ENCODE measurements around the gene FAM180A.
A peak's percentile ranks its signal among the peaks of the same experiment; 100 is the strongest.

FAM180A gene

DNA sequence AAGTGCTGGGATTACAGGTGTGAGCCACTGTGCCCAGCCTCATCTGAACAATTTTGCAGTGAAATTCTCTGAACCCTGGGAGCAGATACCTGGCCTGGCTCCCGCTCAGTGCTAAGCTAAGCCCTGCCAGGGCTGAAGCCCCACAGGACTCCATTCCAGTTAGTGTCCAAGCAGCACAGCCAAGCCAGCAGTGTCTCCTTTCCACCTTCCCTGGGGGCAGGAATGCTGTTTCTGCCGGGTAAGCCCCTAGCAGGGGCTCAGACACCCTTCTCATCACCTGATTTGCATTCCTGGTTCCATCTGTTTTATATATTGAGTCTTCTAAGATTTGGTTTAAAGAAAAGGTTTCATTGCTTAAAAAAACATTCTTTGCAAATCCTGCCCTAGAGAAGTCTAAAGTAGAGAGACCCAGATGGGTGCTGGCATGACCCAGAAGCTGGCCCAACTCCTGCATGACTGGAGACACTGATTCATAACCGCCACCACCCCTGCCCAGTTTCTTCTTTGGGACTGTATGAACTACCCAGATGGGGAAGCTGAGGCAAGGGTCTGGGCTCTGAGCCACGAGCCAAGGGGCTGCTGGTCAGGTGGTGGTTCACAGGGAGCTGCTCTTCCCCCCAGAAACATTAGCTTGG lies 34.7 kb downstream of the FAM180A start:
- no peak for DNase-seq (ENCODE audit: low read depth)
- no peak for TF ChIP-seq CTCF (IDR thresholded peaks at IDR 0.05; ENCODE audit: control insufficient read depth, insufficient read depth, low read depth, low read length, missing control alignments)
- H3K4me3 ChIP-seq (ENCODE audit: control insufficient read depth, low read depth, low read length) = no peak overlapping the region; the same call in 1 of the 2 replicates

- no peak for DNase-seq (ENCODE audit: low read depth)
- H3K4me3 ChIP-seq (ENCODE audit: control insufficient read depth, low read depth, low read length) = no peak overlapping the region
- no peak for TF ChIP-seq CTCF (IDR thresholded peaks at IDR 0.05; ENCODE audit: control insufficient read depth, insufficient read depth, low read depth, low read length, missing control alignments)
Observed at GRCh38 chr7:135712796-135713195, 35.8 kb downstream of the FAM180A start.

DNA sequence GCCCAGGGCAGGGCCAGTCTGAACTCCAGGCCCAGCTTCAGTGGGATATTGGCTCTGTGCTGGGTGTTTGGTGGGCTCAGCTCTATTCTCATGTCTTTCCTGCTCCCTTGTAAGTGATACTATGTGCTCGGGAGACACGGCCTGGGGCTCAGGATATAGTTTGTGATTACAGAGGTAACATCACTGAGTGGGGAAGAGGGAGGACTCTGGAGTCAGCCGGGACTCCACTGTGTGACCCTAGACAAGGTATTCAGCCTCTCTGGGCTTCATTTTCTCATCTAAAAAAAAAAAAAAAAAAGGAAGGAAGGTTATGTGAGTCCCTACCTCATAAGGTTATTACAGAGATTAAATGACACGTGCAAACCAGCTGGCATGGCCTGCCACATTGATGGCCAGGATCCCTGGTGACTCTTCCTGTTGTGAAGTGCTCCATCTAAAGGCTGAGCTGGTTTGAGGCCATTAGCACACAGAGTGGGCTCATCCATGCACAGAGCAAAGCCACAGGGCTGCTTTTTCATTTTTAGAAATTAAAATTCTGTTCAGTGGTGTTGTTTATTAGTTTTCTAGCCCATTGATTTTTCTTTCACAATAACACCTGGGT lies 36.3 kb downstream of the FAM180A start:
- DNase-seq (ENCODE audit: low read depth) = no peak
- no peak overlapping the region for H3K4me3 ChIP-seq (ENCODE audit: control insufficient read depth, low read depth, low read length)
- TF ChIP-seq CTCF (IDR thresholded peaks at IDR 0.05; ENCODE audit: control insufficient read depth, insufficient read depth, low read depth, low read length, missing control alignments) = no peak

DNA sequence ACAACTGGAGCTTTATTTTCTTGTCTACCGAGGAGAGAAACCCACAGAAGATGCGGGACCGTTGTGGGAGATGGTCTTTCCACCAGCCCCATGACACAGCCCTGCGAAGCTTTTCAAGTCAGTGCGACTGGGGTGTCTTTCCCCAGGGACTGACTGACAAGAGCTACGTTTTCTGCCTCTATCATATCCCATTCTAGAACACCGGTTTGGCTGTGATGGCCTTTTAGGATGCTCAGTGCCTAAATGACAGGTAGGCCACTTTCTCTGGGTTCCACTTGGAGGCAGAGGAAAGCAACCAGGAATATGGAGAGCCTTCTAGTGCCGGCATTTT lies 37.5 kb downstream of the FAM180A start:
- no peak for DNase-seq (ENCODE audit: low read depth)
- no peak overlapping the region for H3K4me3 ChIP-seq (ENCODE audit: control insufficient read depth, low read depth, low read length)
- no peak for TF ChIP-seq CTCF (IDR thresholded peaks at IDR 0.05; ENCODE audit: control insufficient read depth, insufficient read depth, low read depth, low read length, missing control alignments)

- H3K4me3 ChIP-seq (ENCODE audit: control insufficient read depth, low read depth, low read length) = no peak overlapping the region
- peak; percentile 49 for TF ChIP-seq CTCF (IDR thresholded peaks at IDR 0.05; ENCODE audit: control insufficient read depth, insufficient read depth, low read depth, low read length, missing control alignments)
- no peak for DNase-seq (ENCODE audit: low read depth)
Observed at GRCh38 chr7:135710417-135711138, 38.0 kb downstream of the FAM180A start.

GRCh38 chr7:135709508-135709907 lies 39.1 kb downstream of the FAM180A start:
- TF ChIP-seq CTCF (IDR thresholded peaks at IDR 0.05; ENCODE audit: control insufficient read depth, insufficient read depth, low read depth, low read length, missing control alignments) = no peak
- H3K4me3 ChIP-seq (ENCODE audit: control insufficient read depth, low read depth, low read length) = no peak overlapping the region
- DNase-seq (ENCODE audit: low read depth) = no peak
